ENCODE measurements around the gene ARHGAP26. TPM values are rescaled to one million over a fixed set of nuclear protein-coding genes. Genes with fewer than 3 reads are reported as not detected.

ARHGAP26 gene
- total RNA-seq, 1 donor from 2014 or later, result 17.1 TPM

- Histone ChIP-seq H3K4me3 (ENCODE audit: low read depth, low read length) (no peak overlapping the region), H3K36me3 (ENCODE audit: control insufficient read depth, insufficient read depth, low read length) (no peaks in the 10 kb centered on the region), H3K27me3 (ENCODE audit: control insufficient read depth, insufficient read depth, low read length) (no peaks in the 10 kb centered on the region)
- TF ChIP-seq CTCF (IDR thresholded peaks at IDR 0.05; ENCODE audit: insufficient read depth, low read length, severe bottlenecking), result no peak
- DNase-seq (ENCODE audit: low read depth) (no peak), FAIRE-seq (no peak)
These were observed 234.4 kb downstream of the ARHGAP26 start for GRCh38 chr5:143004361-143005145.

- no peak for DNase-seq (ENCODE audit: low read depth)
- Histone ChIP-seq H3K36me3 (ENCODE audit: control insufficient read depth, insufficient read depth, low read length) (no peaks in the 10 kb centered on the region), H3K27me3 (ENCODE audit: control insufficient read depth, insufficient read depth, low read length) (no peaks in the 10 kb centered on the region), H3K4me3 (ENCODE audit: low read depth, low read length) (no peak overlapping the region)
- TF ChIP-seq CTCF (IDR thresholded peaks at IDR 0.05; ENCODE audit: insufficient read depth, low read length, severe bottlenecking), result no peak
- peak; percentile 13 for FAIRE-seq
These were observed 236.3 kb downstream of the ARHGAP26 start for GRCh38 chr5:143006501-143006900.

GRCh38 chr5:143008032-143008431 lies 237.9 kb downstream of the ARHGAP26 start:
- DNase-seq (ENCODE audit: low read depth), result no peak
- FAIRE-seq, result no peak
- no peaks in the 10 kb centered on the region for H3K36me3 ChIP-seq (ENCODE audit: control insufficient read depth, insufficient read depth, low read length)
- no peak overlapping the region for H3K4me3 ChIP-seq (ENCODE audit: low read depth, low read length)
- H3K27me3 ChIP-seq (ENCODE audit: control insufficient read depth, insufficient read depth, low read length), result no peaks in the 10 kb centered on the region
- no peak for TF ChIP-seq CTCF (IDR thresholded peaks at IDR 0.05; ENCODE audit: insufficient read depth, low read length, severe bottlenecking)

GRCh38 chr5:143008809-143009521 lies 238.8 kb downstream of the ARHGAP26 start:
- no peak overlapping the region for H3K4me3 ChIP-seq (ENCODE audit: low read depth, low read length)
- no peak for TF ChIP-seq CTCF (IDR thresholded peaks at IDR 0.05; ENCODE audit: insufficient read depth, low read length, severe bottlenecking)
- FAIRE-seq, result peak; percentile 94
- DNase-seq (ENCODE audit: low read depth), result peak; percentile 100
- no peaks in the 10 kb centered on the region for H3K27me3 ChIP-seq (ENCODE audit: control insufficient read depth, insufficient read depth, low read length)
- H3K36me3 ChIP-seq (ENCODE audit: control insufficient read depth, insufficient read depth, low read length), result no peaks in the 10 kb centered on the region

- no peak overlapping the region for H3K4me3 ChIP-seq (ENCODE audit: low read depth, low read length)
- no peak for TF ChIP-seq CTCF (IDR thresholded peaks at IDR 0.05; ENCODE audit: insufficient read depth, low read length, severe bottlenecking)
- H3K27me3 ChIP-seq (ENCODE audit: control insufficient read depth, insufficient read depth, low read length), result no peaks in the 10 kb centered on the region
- DNase-seq (ENCODE audit: low read depth) (peak; percentile 89), FAIRE-seq (no peak)
- no peaks in the 10 kb centered on the region for H3K36me3 ChIP-seq (ENCODE audit: control insufficient read depth, insufficient read depth, low read length)
These were observed 240.2 kb downstream of the ARHGAP26 start for GRCh38 chr5:143010351-143010750.

Data from bronchial epithelial cell (primary cell).